ENCODE measurements around the gene CSH1.
"Not testable (repeated sequence)": the region's sequence is repeated elsewhere in the genome, so short reads cannot be mapped to it uniquely, and the experiment has no call there.

Gene CSH1

GRCh38 chr17:63928172-63928666 lies 31.8 kb upstream of the CSH1 start:
- no peak for DNase-seq

GRCh38 chr17:63927464-63928171 lies 31.2 kb upstream of the CSH1 start:
- no peak for DNase-seq

- no peak for DNase-seq
Measured at GRCh38 chr17:63926164-63926563, 29.8 kb upstream of the CSH1 start.

- DNase-seq, result no peak
Measured at GRCh38 chr17:63925615-63926014, 29.2 kb upstream of the CSH1 start.

GRCh38 chr17:63922402-63922801 lies 26.0 kb upstream of the CSH1 start:
- DNase-seq, result not testable (repeated sequence)

- not testable (repeated sequence) for DNase-seq
Measured at GRCh38 chr17:63920779-63921178, 24.4 kb upstream of the CSH1 start.

- not testable (repeated sequence) for DNase-seq
Measured at GRCh38 chr17:63920050-63920449, 23.7 kb upstream of the CSH1 start.

- DNase-seq, result peak; percentile 65
Measured at GRCh38 chr17:63919311-63919723, 22.9 kb upstream of the CSH1 start.

GRCh38 chr17:63918789-63919305 lies 22.5 kb upstream of the CSH1 start, which contains the start of gene GH1:
Gene GH1 (minus strand): TSS chr17:63918839. CDS start chr17:63918776, 63 bp downstream.
- not testable (repeated sequence) for DNase-seq

GRCh38 chr17:63918305-63918704 lies 21.9 kb upstream of the CSH1 start:
- DNase-seq, result no peak

- DNase-seq, result no peak
Measured at GRCh38 chr17:63917646-63918045, 21.3 kb upstream of the CSH1 start.

- not testable (repeated sequence) for DNase-seq
Measured at GRCh38 chr17:63917206-63917605, 20.8 kb upstream of the CSH1 start.

GRCh38 chr17:63916566-63917185 lies 20.3 kb upstream of the CSH1 start:
- no peak for DNase-seq

- not testable (repeated sequence) for DNase-seq
Measured at GRCh38 chr17:63915753-63916152, 19.4 kb upstream of the CSH1 start.

GRCh38 chr17:63914471-63914870 lies 18.1 kb upstream of the CSH1 start:
- DNase-seq, result no peak

GRCh38 chr17:63911657-63912100 lies 15.3 kb upstream of the CSH1 start:
- peak; percentile 60 for DNase-seq

GRCh38 chr17:63911041-63911635 lies 14.8 kb upstream of the CSH1 start, which contains the start of gene CSHL1:
Gene CSHL1 (minus strand): TSS chr17:63911258. CDS start chr17:63911196, 62 bp downstream.
- no peak for DNase-seq

- DNase-seq, result no peak
Measured at GRCh38 chr17:63910096-63910495, 13.7 kb upstream of the CSH1 start.

- not testable (repeated sequence) for DNase-seq
Measured at GRCh38 chr17:63909586-63909985, 13.2 kb upstream of the CSH1 start.

- DNase-seq, result not testable (repeated sequence)
Measured at GRCh38 chr17:63907161-63907778, 10.9 kb upstream of the CSH1 start.

- not testable (repeated sequence) for DNase-seq
Measured at GRCh38 chr17:63904796-63905195, 8.4 kb upstream of the CSH1 start.

- DNase-seq, result not testable (repeated sequence)
Measured at GRCh38 chr17:63903787-63904201, 7.4 kb upstream of the CSH1 start.

- not testable (repeated sequence) for DNase-seq
Measured at GRCh38 chr17:63901971-63902370, 5.6 kb upstream of the CSH1 start.
